GM19397 (cell line): Measurements from ENCODE around the gene TRAF3.
"Not testable (repeated sequence)": the region's sequence is repeated elsewhere in the genome, so short reads cannot be mapped to it uniquely, and the experiment has no call there.

Source experiments
- ATAC-seq: cut with Tn5 transposase; IDR thresholded peaks from one replicate; pipeline ENCODE4 v1.9.1; 2021; ENCODE audit warnings: mild to moderate bottlenecking, moderate library complexity; ENCODE audit not compliant: unreplicated experiment

Gene TRAF3

GRCh38 chr14:102918438-102918837, 141.2 kb downstream of the TRAF3 start:
- no peak for ATAC-seq

- ATAC-seq: no peak
Observed at GRCh38 chr14:102920273-102920997, 143.2 kb downstream of the TRAF3 start.

GRCh38 chr14:102920998-102921304, 143.7 kb downstream of the TRAF3 start:
- ATAC-seq: no peak

DNA sequence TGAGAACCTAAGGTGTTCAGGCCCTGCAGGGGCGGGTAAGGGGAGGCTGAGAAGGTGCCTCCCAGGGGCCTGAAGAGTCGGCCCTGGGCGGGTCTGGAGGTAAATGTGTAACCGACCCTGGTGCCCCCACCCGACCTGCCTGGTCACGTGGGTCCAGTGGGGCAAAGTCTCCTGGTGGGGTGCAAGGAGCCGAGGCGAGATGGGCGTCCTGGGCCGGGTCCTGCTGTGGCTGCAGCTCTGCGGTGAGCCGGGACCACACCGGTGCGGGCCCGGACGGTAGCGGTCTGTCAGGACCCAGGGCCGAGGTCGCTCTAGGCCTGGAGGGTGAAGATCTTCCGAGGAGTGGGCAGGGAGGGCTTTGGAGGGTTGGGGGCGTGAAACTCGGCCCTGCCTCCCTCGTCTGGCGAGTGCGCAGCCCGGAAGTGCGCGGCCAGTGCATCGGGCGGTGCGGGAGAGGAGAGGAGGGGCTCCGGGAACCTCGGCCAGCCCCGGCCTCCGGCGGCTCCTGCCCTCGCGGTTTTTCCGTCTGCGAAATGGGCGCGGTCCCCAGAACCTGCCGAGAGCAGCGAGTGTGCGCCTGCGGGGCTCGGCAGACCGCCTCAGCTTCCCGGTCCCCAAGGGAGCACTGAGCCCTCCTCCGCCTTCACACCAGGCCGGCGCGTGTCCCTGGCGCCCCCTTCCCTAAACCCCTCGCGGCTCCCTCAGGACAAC, 145.4 kb downstream of the TRAF3 start, which contains the start of gene AMN:
Gene AMN, plus strand, starts transcription at position 174 of the 711 bp plus-strand sequence. Its CDS starts 26 bp downstream, at position 200.
- no peak for ATAC-seq

DNA sequence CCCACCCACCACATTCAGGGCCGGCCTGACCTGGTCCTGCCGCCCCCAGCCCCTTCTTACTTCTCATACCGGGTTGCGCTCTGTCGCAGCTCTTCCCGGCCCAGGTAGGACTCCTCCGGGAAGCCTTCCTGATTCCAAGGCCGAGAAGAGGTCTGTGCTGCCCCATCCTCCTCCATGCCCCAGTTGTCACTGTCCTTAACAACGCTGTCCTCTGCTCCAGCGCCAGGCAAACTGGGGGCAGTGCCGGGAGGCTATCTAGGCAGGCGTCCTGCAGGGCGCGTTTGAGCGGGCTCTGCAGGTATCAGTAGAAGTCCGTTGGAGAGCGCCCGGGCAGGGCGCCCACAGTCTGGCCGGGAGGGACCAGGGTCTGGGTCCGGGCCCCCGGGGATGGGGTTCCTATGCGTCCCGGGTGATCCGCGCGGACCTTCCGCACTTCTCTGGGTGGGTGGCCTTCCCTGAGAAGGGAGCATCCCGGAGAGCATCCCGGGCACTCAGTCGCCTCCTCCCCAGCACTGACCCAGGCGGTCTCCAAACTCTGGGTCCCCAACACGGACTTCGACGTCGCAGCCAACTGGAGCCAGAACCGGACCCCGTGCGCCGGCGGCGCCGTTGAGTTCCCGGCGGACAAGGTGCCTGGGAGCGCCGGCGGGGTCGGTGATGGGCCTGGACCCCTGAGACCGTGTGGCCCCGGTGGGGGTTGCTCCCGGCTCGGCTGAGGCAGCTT, 146.1 kb downstream of the TRAF3 start:
- ATAC-seq: no peak

GRCh38 chr14:102923925-102924486, 146.8 kb downstream of the TRAF3 start:
- no peak for ATAC-seq

GRCh38 chr14:102924632-102925588, 147.7 kb downstream of the TRAF3 start:
- ATAC-seq: no peak

DNA sequence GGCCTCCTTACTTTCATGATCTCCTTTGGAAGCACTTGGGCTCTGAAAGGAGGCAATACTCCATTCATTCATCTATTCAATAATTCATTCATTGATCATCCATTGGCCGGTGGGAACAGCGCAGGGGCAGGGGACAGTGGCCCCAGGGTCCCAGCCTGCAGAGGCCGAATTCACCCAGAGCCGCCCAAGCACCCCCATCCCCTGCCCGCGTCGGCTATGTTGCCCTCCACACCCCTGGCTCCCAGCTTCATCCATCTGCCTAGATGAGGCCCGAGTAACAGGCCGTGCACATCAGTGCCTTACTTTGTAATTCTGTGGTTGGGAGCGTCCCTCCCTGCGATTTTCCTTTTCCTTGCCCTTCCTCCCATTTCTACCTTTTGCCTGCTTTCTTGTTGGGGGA, 148.4 kb downstream of the TRAF3 start:
- ATAC-seq: no peak

DNA sequence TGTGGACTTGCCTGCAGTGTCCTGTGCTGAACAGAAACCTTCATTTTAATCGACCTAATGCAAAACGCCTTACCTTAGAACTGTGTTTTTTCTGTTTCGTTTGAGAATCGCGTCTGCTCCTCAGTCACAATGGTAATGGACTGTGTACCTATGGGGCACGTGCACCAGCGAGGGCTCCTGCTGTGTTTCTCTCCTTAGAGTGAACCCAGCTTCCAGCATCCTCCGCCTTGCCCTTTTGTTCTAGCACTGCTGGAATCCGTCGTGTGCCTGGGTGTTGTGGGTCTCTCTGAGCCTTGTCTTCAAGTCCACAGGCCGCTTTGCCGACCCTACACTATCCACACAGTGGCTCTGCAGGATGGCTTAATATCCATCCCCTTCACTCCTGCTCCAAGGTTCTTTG, 148.9 kb downstream of the TRAF3 start:
- no peak for ATAC-seq

- ATAC-seq: not testable (repeated sequence)
Observed at GRCh38 chr14:102926840-102927239, 149.6 kb downstream of the TRAF3 start.

GRCh38 chr14:102927346-102927877, 150.2 kb downstream of the TRAF3 start:
- no peak for ATAC-seq

DNA sequence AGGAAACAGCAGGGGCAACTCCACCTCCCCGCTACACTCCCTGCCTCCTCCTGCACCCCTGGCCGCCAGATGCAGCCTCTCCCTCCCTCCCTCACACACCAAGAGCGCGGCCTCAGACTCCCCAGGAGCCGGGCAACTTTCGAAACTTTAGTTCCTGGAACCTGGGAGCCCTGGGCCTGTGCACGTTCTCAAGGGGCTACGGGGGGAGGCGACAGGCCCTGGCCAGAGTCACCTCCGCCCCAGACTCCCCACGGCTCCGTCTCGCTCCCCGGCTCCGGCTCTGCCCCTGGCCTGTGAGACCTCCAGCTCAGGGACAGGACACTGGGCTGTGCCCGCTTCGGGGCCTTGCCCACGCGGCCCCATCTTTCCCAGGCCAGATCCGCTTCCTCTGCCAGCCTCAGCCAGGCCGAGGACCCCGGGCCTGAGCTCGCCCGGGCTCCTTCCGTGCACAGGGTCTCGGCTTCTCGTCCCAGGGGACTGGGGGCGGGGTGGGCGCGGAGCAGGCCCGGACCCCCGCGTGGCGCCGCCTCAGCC, 150.7 kb downstream of the TRAF3 start:
- no peak for ATAC-seq

DNA sequence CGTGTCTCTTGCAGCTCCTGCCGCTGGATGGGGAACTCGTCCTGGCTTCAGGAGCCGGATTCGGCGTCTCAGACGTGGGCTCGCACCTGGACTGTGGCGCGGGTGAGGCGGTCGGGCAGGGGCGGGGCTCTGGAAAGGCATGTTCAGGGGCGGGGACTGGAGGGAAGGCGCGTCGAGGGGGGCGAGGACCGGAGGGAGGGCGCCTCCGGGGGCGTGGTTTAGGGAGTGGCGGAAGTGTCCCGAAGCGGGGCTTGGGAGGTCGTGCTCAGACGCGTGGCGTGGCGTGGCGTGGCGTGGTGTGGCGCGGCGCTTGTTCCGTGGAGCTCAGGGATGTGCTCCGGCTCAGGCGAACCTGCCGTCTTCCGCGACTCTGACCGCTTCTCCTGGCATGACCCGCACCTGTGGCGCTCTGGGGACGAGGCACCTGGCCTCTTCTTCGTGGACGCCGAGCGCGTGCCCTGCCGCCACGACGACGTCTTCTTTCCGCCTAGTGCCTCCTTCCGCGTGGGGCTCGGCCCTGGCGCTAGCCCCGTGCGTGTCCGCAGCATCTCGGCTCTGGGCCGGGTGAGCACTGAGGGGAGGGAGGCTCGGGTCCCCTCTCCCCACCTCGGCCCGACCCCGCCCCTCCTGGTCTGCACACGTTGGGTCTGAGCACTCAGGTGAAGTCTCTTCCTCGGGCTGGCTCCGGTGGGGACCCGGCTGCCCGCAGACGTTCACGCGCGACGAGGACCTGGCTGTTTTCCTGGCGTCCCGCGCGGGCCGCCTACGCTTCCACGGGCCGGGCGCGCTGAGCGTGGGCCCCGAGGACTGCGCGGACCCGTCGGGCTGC, 151.4 kb downstream of the TRAF3 start:
- ATAC-seq: no peak

DNA sequence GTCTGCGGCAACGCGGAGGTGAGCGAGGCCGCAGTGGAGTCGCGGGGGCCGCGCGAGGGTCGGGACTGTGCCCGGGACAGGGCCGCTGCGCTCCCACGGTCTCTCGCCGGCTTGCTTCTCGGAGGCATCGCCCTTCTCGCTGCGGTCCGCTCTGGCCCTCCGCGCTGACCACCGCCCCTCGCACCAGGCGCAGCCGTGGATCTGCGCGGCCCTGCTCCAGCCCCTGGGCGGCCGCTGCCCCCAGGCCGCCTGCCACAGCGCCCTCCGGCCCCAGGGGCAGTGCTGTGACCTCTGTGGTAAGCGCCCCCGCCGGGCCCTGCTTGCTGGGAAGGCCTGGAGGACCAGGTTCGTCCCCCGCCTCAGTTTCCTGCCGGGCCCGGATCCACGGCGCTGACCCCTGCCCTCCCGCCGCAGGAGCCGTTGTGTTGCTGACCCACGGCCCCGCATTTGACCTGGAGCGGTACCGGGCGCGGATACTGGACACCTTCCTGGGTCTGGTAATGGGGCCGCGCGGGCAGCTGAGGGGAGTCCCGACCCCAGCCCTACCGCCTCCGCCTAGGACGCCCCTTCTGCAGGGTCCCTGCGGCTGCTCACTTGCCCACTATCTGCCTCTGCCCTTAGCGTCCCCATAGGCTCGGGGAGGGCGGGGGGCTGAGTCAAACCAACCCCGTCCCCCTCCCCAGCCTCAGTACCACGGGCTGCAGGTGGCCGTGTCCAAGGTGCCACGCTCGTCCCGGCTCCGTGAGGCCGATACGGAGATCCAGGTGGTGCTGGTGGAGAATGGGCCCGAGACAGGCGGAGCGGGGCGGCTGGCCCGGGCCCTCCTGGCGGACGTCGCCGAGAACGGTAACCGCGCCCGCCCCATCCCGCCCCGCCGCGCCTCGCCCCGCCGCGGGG, 152.2 kb downstream of the TRAF3 start:
- no peak for ATAC-seq

- ATAC-seq: no peak
Observed at GRCh38 chr14:102930138-102930752, 153.0 kb downstream of the TRAF3 start.

- ATAC-seq: no peak
Observed at GRCh38 chr14:102930753-102931579, 153.7 kb downstream of the TRAF3 start.
